NCI-H1092 (cell line): Measurements from ENCODE around the gene MEF2C.
"Not testable (repeated sequence)": the region's sequence is repeated elsewhere in the genome, so short reads cannot be mapped to it uniquely, and the experiment has no call there.

Source experiments
- DNase-seq: peaks from one replicate; lab custom pipeline; 2025; lab: John Stamatoyannopoulos, UW

MEF2C gene

GRCh38 chr5:88798933-88799332 lies 84.1 kb downstream of the MEF2C start:
- not testable (repeated sequence) for DNase-seq

DNA sequence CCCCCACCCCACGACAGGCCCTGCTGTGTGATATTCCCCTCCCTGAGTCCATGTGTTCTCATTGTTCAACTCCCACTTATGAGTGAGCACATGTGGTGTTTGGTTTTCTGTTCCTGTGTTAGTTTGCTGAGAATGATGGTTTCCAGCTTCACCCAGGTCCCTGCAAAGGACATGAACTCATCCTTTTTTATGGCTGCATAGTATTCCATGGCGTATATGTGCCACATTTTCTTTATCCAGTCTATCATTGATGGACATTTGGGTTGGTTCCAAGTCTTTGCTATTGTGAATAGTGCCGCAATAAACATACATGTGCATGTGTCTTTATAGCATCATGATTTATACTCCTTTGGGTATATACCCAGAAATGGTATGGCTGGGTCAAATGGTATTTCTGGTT lies 89.2 kb downstream of the MEF2C start:
- DNase-seq, result not testable (repeated sequence)

DNA sequence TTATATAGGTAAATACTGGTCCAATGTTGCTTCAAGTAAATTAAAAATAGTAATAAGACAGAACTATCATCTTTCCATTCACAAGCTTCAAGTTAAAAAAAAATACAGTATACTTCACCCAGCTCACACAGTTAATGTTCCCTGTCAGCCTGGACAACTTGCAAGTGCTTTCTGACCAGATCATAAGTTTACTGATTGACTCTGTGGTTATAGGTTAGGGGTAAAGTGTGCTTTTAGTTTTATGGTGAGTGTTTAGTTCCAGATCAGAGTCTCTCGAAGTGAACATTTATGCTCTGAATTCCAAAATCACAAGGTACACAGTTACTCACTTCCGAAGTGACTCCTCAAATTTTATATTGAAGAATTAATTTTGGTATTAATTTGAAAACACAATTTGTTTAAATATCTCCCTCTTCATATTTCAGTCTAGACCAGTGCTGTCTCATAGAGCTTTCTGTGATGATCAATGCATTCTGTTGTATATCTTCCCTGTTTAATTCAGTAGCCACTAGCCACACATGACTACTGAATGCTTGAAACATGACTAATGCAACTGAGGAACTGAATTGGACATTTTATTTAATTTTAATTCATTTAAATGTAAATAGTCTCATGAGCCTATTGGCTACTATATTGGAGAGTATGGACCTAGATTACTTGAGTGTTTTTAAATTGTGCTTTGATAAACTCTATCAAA lies 90.7 kb downstream of the MEF2C start:
- no peak for DNase-seq

- no peak for DNase-seq
Observed at GRCh38 chr5:88787856-88788255, 95.1 kb downstream of the MEF2C start.

GRCh38 chr5:88786789-88787188 lies 96.2 kb downstream of the MEF2C start:
- no peak for DNase-seq

DNA sequence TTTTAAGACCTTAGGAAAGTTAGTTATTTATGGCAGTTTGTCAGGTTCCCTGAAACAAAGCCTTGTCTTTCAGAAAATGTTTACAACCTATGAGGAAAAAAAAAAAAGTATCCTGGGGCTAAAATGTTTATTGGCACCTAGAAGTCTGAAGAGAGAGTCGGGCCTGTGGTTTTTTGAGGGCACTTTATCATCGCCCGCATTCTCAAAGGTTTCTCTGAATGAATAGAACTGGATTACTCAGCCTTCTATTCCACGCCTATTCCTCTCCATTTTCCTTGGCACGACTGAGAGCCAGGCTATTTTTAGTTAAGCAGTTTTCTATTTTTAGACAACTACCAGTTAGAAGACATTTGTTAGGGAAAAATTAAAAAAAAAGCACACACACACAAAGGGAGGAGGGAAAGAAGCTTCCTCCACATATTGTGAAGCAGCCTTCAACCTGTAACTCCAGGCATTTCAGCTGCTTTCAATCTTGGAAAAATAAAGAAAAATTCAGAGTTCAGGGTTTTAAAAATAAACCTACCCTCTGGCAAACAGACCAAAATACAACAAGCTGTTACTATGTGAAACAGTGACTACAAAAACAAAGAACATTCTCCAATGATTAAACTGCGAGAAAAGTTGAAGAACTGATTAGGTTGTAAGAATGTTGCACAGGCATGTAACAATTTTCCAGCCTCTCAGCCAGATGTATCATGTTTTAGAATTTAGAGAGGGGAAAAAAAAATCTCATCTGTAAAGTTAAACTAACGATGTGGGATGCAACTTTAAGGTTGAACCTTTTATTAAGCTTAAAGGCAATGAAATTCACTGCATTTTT lies 97.0 kb downstream of the MEF2C start:
- no peak for DNase-seq

DNA sequence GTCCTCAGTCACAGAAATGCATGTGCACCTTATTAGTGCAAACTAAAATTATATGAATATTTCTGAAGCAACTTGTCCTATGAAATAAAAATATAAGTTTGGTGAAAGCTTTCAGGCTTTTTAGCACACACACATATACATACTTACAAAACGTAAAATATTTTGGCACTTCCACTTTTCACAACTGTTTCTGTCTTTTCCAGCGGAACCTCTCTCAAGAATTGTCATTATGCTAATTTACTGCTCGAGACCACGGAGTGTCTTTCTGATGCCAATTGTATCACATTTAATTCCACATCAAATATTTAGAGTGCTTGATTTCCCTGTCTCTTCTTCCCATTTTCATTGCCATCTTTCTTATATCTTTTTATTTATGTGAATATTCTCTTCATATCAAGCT lies 100.4 kb downstream of the MEF2C start:
- no peak for DNase-seq

- no peak for DNase-seq
Observed at GRCh38 chr5:88780736-88781135, 102.2 kb downstream of the MEF2C start.

DNA sequence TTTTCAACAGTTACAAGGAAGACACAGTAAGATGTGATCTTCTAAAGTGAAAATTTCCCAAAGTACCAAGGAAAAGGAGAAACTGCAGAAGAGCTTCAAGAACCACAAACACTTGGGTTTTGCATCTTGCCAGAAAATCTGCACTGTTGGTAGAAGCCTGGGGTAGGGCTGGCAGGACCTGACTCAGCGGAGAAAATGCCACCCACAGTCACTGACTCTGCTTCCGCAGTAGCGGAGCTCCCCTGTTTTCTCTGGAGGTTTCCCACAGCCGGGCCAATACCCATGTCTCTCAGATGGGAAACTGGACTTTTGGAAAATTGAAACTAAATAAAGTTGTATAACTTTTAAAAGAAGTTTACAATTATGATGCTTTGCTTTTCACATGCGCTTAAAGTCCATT lies 104.2 kb downstream of the MEF2C start:
- no peak for DNase-seq

- no peak for DNase-seq
Observed at GRCh38 chr5:88776692-88777091, 106.3 kb downstream of the MEF2C start.

DNA sequence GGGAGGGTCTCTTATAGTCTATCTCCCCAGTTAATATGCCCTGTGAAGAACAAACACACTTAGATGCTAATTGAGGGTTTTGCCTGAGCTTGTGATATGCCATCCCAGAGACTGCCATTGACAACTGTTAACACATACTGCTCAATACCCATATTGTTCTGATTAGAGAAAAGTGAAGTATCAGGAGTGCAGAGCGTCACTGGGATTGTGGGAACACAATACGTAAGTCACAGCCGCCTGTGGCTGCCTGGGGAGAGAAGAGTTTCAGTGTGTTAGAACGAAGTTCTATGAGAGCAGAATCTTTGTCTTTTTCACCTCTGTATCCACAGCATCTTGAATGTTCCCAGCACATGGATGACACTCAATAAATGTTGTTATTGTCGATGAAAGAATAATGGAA lies 110.2 kb downstream of the MEF2C start:
- DNase-seq, result no peak

DNA sequence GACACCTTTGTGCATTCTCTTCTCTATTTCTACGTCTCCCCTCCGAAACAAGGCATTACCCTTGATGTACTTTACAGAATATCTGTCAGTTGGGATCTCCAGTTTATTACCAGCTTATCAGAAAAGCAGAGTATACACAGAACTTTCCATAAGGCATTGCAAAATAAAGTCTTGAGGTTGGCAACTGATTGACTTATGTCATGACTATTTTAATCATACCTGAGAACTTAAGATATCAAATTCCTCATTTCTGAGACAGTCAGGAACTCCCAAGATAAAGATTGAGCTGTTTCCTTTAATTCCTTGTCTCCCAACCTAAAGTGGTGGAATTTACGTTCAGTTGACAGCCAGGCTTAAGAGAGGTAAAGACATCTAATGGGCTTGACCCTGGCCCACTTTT lies 110.9 kb downstream of the MEF2C start:
- DNase-seq, result no peak

DNA sequence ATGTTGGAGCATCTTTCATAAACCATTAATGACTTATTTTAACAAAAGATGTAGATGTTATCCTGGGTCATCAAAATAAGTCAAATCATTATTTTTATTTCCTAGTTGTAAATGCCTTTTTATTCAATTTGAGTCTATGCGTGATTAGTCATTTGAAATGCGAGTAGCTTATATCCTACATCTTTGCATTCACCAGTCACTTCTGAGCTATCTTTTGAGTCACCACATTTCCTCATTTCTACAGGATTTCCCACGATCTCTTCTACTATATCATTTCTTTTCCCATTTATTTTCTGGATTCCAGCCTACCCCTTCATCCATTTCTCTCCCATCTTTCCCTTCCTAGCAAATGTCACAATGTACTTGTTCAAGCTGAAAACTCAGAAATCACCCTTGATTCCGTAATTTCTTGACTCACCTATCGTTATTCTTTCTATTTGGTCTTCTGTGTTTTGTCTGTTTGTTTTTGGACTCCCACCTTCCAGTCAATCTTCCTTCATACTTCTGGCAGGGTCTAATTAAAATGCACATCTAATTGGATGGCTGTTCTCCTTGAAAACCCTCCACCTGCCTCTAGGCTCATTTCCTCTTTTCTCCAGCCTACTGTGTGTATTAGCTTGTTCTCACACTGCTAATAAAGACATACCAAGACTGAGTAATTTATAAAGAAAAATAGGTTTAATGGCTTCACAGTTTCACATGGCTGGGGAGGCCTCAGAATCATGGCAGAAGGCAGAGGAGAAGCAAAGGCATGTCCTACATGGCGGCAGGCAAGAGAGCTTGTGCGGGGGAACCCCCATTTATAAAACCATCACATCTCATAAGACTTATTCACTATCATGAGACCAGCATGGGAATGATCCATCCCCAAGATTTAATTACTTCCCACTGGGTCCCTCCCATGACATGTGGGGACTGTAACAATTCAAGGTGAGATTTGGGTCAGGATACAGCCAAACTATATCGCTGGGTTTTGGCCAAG lies 112.4 kb downstream of the MEF2C start:
- DNase-seq, result no peak

DNA sequence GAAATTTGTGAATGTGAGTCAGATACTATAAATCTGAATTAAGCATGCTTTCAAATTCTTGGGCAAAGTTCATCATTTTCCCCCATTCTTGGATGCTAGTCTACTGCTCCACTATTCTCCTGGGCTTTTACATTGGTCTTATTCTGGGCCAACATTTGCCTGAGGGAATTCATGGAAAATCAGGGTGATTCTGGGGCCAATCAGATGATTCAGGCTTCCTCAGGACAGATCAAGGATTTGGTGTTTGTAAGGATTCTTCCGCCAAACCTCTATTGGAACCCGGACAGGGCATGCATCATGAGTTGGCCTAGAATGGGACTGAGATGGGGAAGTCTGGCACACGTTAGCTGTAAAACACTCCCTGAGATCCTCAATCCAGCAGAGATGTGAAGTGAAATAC lies 113.8 kb downstream of the MEF2C start:
- no peak for DNase-seq

- DNase-seq, result no peak
Observed at GRCh38 chr5:88768411-88768810, 114.6 kb downstream of the MEF2C start.

DNA sequence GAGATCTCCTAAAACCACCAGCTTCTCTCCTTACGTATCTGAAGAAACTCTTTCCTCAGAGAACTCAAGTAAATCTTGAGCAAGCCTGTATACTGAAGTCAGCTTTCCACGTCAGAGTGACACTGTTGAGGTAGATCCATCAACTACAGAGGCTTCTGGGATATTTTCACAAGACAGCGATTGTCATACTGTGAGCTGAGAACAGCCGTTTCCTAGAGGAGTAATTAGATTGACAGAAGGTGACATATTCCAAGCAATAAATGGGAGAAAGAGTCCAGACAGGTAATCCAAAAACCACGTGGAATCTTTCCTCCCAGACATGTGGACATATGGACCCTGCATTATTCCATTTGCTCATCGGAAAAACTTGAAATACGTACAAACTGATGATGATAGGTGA lies 117.2 kb downstream of the MEF2C start:
- no peak for DNase-seq

GRCh38 chr5:88765171-88765570 lies 117.8 kb downstream of the MEF2C start:
- no peak for DNase-seq

GRCh38 chr5:88761939-88762338 lies 121.0 kb downstream of the MEF2C start:
- DNase-seq, result no peak

DNA sequence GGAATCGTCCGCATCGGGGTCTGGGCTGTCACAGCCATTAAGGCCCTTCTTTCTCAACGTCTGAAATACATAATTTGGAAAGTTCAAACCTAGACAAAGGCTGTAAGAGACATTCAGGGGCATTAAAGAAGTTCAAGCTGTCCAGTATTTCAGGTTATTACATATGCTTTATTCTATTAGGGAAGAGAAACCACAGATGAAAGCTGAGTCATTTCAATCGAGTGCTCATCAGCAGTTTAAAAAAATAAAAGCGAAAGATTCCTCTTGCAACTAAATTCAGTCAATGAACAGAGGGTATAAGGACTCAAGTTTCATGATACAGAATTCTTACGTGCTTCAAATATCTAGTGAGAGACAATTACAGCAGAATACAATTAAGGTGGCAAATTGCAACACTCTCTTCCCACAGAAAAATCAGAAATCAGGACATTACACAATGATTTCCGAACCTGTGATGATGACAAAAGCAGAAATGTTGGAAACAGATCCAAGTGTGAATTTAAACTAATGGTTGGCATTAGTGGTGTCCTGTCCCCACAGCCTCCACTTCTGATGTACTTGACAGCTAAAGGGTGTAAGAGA lies 121.6 kb downstream of the MEF2C start:
- DNase-seq, result no peak

DNA sequence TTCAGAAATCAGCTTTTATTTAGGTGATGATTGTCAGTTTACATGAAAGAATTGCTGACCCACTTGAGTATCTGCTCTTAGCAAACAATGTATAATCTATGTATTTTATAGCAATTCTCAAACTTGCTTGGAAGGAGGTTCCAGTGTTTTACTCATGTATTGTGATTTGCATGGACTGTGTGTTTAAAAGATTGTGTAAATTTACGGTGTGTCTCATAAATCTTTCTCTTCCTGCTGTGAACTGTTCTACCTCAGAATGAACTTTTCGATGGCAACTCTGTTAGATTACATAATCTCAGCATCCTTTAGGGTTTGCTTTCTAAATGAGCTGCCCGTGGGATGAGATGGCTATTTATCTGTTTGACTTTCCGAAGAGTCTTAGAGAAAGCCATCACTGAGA lies 122.5 kb downstream of the MEF2C start:
- no peak for DNase-seq

GRCh38 chr5:88758591-88758990 lies 124.4 kb downstream of the MEF2C start:
- no peak for DNase-seq

GRCh38 chr5:88758184-88758583 lies 124.8 kb downstream of the MEF2C start:
- DNase-seq, result no peak
